Stimulated activated CD8-positive, alpha-beta memory T cell treated with anti-CD3 and anti-CD28 coated beads, Interleukin-7, amount 100 ng/mL, for 48 hours (primary cell): ENCODE results near the gene PKP4.

ENCODE experiments used
- DNase-seq, 2 donors: peaks; one replicate each; pipeline ENCODE4 v3.0.0-alpha.2; 2020; ENCODE audit warnings: low read depth in 1 of 2; ENCODE audit errors: extremely low read depth in 1 of 2

PKP4 gene

GRCh38 chr2:158635961-158636601 is 179.3 kb downstream of the PKP4 start:
- no peak for DNase-seq

GRCh38 chr2:158637357-158637756 is 180.6 kb downstream of the PKP4 start:
- DNase-seq = no peak

- DNase-seq = no peak
Observed at GRCh38 chr2:158644139-158644538, 187.4 kb downstream of the PKP4 start.

- no peak for DNase-seq
Observed at GRCh38 chr2:158645299-158645698, 188.5 kb downstream of the PKP4 start.

- DNase-seq = no peak
Observed at GRCh38 chr2:158647436-158648231, 190.9 kb downstream of the PKP4 start.

- DNase-seq = no peak
Observed at GRCh38 chr2:158649846-158650245, 193.1 kb downstream of the PKP4 start.

GRCh38 chr2:158650646-158651357 is 194.1 kb downstream of the PKP4 start:
- no peak for DNase-seq

- no peak for DNase-seq
Observed at GRCh38 chr2:158651358-158652057, 194.8 kb downstream of the PKP4 start.

GRCh38 chr2:158655628-158656027 is 198.9 kb downstream of the PKP4 start:
- no peak for DNase-seq

- no peak for DNase-seq
Observed at GRCh38 chr2:158656492-158657229, 199.9 kb downstream of the PKP4 start.

- no peak for DNase-seq
Observed at GRCh38 chr2:158658396-158658795, 201.6 kb downstream of the PKP4 start.

GRCh38 chr2:158659483-158659882 is 202.7 kb downstream of the PKP4 start:
- no peak for DNase-seq

- DNase-seq = no peak
Observed at GRCh38 chr2:158661231-158661630, 204.5 kb downstream of the PKP4 start.

- no peak for DNase-seq
Observed at GRCh38 chr2:158662421-158662820, 205.7 kb downstream of the PKP4 start.

- no peak for DNase-seq
Observed at GRCh38 chr2:158663796-158664195, 207.0 kb downstream of the PKP4 start.

GRCh38 chr2:158664987-158665386 is 208.2 kb downstream of the PKP4 start:
- no peak for DNase-seq

- no peak for DNase-seq
Observed at GRCh38 chr2:158665536-158666302, 209.0 kb downstream of the PKP4 start.

- no peak for DNase-seq
Observed at GRCh38 chr2:158666969-158667368, 210.2 kb downstream of the PKP4 start.

- DNase-seq = no peak
Observed at GRCh38 chr2:158667586-158667985, 210.8 kb downstream of the PKP4 start.
